ENCODE data around the gene RPP25L.

RPP25L gene

GRCh38 chr9:34599546-34599945 lies 12.4 kb downstream of the RPP25L start:
- no peak for DNase-seq
- H3K4me1 ChIP-seq = peaks cover 7% of the 10 kb centered on the region
- no peaks in the 10 kb centered on the region for H3K9me3 ChIP-seq
- no peaks in the 10 kb centered on the region for H3K36me3 ChIP-seq
- no peak overlapping the region for H3K4me3 ChIP-seq (ENCODE audit: low read depth, low read length)
- TF ChIP-seq, protein P1, sequence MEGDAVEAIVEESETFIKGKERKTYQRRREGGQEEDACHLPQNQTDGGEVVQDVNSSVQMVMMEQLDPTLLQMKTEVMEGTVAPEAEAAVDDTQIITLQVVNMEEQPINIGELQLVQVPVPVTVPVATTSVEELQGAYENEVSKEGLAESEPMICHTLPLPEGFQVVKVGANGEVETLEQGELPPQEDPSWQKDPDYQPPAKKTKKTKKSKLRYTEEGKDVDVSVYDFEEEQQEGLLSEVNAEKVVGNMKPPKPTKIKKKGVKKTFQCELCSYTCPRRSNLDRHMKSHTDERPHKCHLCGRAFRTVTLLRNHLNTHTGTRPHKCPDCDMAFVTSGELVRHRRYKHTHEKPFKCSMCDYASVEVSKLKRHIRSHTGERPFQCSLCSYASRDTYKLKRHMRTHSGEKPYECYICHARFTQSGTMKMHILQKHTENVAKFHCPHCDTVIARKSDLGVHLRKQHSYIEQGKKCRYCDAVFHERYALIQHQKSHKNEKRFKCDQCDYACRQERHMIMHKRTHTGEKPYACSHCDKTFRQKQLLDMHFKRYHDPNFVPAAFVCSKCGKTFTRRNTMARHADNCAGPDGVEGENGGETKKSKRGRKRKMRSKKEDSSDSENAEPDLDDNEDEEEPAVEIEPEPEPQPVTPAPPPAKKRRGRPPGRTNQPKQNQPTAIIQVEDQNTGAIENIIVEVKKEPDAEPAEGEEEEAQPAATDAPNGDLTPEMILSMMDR (IDR thresholded peaks at IDR 0.05; ENCODE audit: low read depth, low read length) = no peak
- no peaks in the 10 kb centered on the region for H3K27me3 ChIP-seq

GRCh38 chr9:34594177-34594576 lies 17.7 kb downstream of the RPP25L start:
- H3K4me3 ChIP-seq (ENCODE audit: low read depth, low read length) = no peak overlapping the region
- no peaks in the 10 kb centered on the region for H3K27me3 ChIP-seq

DNA sequence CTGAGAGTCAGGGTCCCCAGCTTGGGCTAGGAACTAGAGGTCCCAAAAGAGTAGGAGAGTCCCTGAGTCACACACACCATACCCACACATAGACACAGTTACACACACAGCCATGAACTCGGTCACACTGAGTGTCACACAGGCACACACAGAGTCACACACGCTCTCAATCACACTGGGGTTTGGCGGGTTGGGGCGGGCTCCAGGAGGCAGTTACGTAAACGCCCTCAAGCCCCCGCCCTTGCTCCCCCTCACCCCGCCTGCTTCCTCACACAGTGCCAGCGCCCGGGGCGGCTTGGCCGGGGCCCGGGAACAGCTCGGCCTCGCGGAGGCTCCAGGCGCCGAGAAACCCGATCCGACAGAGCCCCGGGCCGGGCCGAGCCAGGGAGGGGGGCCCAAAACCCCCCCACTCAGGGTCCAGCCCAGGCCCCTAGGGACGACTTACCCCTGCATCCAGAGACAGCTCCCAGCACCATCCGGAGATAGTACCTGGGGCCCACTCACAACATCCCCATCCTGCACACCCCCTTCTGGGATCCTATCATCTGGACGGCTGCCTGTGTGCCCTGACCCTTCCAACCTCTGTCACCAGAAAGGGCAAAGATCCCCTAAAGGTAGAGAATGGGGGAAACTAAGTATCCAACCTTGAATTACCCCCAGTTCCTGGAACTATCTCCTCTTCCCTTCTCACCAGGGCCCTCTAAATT lies 18.8 kb downstream of the RPP25L start:
- TF ChIP-seq, protein P1 (IDR thresholded peaks at IDR 0.05; ENCODE audit: low read depth, low read length) = no peak
- Histone ChIP-seq H3K36me3 (no peaks in the 10 kb centered on the region), H3K4me1 (peaks cover 11% of the 10 kb centered on the region), H3K27me3 (no peaks in the 10 kb centered on the region), H3K4me3 (ENCODE audit: low read depth, low read length) (peak overlapping the region; percentile 12; the same call in 1 of the 2 replicates), H3K9me3 (no peaks in the 10 kb centered on the region)
- DNase-seq = peak; percentile 73

More at GRCh38 chr9:34594177-34594576, 17.7 kb downstream of the RPP25L start:
- Histone ChIP-seq H3K9me3 (no peaks in the 10 kb centered on the region), H3K4me1 (peaks cover 14% of the 10 kb centered on the region), H3K36me3 (no peaks in the 10 kb centered on the region)
- no peak for DNase-seq
- TF ChIP-seq, protein P1 (IDR thresholded peaks at IDR 0.05; ENCODE audit: low read depth, low read length) = no peak

GRCh38 chr9:34591917-34592866 lies 19.7 kb downstream of the RPP25L start:
- DNase-seq = no peak
- TF ChIP-seq, protein P1 (IDR thresholded peaks at IDR 0.05; ENCODE audit: low read depth, low read length) = no peak
- Histone ChIP-seq H3K4me1 (peaks cover 11% of the 10 kb centered on the region), H3K36me3 (no peaks in the 10 kb centered on the region), H3K4me3 (ENCODE audit: low read depth, low read length) (no peak overlapping the region), H3K9me3 (no peaks in the 10 kb centered on the region), H3K27me3 (no peaks in the 10 kb centered on the region)

- Histone ChIP-seq H3K4me1 (peaks cover 15% of the 10 kb centered on the region), H3K9me3 (no peaks in the 10 kb centered on the region), H3K27me3 (no peaks in the 10 kb centered on the region), H3K36me3 (no peaks in the 10 kb centered on the region), H3K4me3 (ENCODE audit: low read depth, low read length) (peak overlapping the region; percentile 16; the same call in 1 of the 2 replicates)
- peak; percentile 90 for DNase-seq
- TF ChIP-seq, protein P1 (IDR thresholded peaks at IDR 0.05; ENCODE audit: low read depth, low read length) = peak; percentile 84
These were observed 20.5 kb downstream of the RPP25L start for GRCh38 chr9:34591248-34591916.

Data from BE2C (cell line).